DMS79 treated with DMSO at 0.1 percent for 48 hours (cell line): ENCODE results near the gene SH3RF3.

Source experiments
- DNase-seq: peaks from one replicate; lab custom pipeline; 2025; lab: John Stamatoyannopoulos, UW

The SH3RF3 gene

DNA sequence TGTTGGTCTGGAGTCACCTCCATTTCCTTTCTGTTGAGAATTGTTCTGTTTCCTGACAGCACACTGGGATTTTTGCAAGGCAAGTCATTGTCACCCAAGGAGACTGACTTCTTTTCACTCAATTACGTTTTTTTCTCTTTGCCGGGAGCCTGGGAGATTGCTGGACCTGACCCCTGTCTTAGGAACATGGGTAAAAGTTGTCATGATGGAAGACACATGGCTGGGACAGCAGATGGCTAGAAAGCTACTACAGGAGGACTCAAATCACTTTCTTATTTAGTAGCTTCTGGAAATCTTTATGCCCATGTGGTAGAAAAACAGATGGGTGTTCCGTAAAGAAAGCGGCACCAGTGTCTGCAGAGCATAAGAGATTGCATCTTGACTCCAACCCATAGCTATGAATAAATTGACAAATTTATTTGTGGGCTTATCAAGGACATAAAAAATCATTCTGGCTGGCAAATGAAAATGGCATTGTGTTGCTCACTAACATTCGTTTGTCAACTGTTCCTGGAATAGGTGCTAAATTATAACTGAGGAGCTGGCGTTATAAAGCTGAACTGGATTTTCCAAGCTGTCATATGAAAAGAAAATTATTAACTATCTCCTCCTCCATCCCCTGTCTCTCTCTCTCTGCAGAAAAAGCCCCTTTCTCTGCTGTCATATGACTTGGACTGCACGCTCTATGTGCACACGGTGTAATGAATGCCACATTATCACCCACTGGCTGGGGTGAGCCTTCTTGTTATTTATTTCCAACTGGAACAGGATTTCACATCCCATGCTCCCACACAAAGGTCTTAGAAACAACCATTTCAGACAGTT lies 159.8 kb downstream of the SH3RF3 start:
- no peak for DNase-seq

DNA sequence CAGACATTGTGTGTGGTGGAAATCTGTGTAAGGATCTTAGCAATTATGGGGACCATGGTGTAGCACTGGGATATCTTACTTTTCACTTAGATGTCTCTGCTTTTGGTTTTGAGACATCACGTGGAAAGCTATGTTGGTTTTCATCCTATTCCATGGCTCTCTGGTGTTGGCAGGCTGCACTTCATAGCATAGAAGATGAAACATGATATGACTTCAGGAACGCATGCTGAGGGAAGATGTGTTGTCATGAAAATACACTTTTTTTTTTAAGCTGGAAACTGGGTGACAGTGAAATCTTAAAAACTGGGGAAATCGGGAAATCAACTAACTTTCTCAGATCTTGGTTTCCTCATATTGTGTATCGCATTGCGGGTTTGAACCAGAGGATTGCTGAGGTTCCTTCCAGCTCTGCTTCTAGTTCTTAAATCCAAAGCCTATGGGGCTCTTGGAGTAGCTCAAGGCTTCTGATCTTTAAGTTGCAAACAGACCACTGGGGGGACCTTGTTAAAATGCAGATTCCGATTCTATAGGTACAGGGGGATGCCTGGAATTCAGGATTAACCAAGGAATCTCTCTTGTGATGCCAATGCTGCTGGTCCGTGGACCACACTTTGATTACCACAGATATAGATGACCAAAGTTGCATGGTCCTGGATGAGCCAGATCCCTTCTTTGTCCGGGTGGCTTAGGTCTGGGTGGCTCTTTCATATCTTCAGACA lies 160.7 kb downstream of the SH3RF3 start:
- no peak for DNase-seq

DNA sequence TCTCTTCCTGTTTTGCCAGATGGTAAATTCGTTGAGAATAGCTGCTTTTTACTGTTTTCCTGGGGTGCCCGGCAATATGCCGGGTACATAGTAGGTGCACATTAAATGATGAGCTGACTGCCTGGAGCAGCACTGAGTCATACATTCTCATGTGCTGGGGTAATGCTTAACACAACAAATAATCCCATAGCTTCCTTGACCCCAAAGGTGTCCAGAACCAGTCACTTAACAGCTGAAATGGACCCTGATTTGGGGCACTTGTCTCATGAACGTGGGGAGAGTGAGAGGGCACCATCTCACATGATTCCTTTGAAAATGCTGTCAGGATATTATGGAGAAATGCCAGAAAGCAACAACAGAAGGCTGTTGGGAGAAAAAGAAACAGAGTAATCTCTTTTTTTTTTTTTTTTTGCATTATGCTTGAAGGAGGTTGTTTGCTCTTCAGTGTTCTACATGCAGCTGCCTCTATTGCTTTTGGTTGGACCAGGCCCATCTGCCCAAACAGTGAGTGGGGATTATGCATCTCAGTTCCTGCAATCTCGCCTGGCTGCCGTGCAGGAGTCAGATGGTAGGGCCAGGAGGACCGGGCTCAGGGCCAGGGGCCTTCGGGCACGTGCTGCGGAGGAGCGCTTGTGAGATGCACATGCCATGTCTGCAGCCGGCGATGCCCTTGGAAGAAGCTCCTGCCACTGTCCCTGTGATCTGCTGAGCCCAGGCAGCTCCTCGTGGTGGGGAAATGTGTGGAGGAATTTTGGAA lies 162.1 kb downstream of the SH3RF3 start:
- DNase-seq, result peak; percentile 63

DNA sequence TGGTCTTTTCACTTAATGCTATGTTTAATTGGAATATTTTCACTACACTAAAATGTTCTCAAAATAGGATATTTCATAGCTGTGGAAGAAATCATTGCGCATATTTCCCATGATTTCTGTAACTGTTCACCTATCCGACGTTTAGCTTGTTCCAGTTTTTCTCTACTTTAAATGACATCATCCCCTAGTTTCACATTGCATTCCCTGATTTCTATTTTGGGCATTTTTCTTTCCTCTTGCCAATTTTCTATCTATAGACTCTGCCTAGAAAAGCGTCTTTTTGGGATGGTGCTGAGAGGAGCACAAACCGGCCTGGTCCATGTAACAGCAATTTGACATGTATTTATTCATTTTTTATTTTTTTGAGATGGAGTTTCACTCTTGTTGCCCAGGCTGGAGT lies 163.4 kb downstream of the SH3RF3 start:
- no peak for DNase-seq

DNA sequence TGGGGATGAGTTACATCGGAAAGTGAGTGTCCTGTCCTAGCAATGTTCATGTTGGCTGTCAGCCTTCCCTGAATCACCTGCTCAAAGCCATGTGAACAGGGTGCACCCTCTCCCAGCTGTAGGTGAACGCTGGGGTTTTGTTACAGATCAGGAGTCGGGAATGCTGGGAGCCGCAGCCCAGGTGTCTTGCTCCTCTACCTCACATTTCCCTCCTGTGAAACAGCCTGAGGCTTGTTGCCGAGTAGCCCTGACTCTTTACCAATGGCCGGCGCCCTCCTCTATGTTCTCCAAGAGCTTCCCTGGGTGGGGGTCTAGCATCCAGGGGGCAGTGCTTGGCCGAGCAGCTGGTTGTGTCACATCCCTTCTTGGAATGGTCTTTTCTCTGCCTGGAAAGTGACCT lies 164.7 kb downstream of the SH3RF3 start:
- DNase-seq, result no peak

DNA sequence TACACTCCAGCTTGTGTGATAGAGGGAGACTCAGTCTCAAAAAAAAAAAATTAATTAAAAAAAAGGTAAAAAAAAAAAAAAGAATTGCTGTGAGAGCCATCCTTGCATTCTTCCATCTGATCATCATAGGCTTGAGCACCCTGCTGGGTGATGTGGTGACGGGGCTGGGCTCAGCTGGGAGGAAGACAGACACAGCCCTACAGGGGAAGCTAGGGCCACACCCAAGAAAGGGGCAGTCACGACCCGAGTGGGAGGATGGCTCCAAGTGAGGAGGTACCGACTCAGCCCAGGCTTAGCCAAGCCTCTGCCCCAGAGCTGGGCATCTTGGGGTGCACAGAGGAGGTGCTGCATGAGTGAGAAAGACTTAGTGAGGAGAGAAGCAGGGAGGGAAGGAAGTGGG lies 165.5 kb downstream of the SH3RF3 start:
- no peak for DNase-seq

DNA sequence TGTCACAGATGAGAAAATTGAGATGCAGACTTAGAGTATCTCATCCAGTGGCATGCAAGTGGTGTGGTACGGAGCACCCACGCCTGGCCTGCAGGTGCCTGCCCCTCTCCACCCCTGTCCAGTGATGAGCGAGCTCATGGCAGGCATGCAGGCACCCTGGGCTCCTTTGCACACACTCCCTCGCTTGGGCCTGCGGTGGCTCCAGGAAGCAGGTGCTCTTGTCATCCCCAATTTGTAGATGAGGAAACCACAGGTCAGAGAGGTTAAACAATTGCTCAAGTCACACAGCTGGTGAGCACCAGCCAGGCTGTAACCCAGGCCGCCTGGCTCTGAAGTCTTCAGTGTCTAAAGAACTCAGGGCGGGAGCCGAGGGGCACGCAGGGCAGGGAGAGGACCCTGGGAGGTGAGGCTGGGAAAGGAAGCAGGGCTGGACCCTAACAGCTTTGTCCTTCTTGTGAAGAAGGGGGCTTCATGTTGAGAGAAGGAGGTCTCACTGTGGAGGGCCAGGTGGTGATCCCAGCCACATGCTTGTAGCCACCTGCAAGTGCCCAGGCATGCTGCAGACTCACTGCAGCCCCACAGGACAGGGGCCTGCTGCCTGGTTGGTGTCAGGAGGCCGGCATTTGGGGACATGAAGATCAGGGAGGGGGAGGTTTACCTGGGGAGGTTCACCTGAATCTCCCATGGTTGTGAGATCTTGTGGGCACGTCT lies 166.2 kb downstream of the SH3RF3 start:
- no peak for DNase-seq

DNA sequence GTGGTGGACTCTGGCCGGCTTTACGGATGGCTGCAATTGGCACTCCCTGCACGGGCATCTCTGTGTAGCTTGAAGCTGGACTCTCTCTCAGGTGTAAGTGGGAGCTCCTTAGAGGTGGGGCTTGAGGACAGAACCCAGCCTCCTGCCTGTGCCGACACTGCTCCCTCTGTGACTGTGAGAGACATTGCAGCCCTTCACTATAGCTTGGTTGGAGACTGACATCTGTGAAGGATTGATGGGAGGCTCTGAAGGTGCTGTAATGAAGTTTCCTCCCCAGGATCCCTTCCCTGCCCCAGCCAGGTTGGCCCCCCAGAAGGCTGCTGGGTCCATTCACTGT lies 166.7 kb downstream of the SH3RF3 start:
- no peak for DNase-seq

DNA sequence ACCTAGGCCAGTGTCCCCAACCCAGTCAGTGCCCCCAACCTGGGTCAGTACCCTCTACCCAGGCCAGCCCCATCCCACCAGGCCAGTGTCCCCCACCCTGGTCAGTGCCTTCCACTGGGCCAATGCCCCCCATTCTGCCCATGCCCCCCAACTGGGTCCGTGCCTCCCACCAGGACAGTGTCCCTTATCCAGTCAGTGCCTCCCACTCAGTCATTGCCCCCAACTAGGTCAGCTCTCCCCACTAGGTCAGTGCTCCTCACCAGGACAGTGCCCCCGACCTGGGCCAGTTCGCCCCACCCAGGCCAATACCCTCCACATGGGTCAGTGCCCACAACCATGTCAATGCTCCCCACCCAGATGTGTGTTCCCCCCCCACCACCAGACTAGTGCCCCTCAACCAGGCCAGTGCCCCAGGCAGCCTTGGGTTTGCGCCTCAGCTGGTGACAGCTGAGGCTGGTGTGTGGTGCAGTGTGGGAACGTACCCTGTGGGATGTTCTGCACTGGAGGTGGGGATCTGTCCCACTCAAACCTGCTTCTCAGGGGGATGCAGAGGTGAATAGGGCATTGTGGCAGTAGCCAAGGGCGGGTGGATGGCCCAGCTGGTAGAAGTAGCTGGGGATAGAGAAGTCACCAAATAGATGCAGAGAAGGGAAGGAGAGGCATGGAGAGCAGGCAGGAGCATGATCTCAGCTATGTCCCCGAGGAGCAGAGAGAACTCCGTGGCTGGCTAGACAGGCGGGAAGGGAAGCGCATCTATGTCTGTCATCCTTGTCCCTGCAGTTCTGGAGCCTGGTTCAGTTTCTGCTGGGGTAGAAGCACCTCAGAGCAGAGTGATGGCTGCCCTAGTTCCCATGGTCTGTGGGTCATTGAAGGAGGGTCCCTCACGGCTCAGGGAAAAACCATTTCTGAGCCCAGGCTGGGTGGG lies 168.8 kb downstream of the SH3RF3 start:
- no peak for DNase-seq

DNA sequence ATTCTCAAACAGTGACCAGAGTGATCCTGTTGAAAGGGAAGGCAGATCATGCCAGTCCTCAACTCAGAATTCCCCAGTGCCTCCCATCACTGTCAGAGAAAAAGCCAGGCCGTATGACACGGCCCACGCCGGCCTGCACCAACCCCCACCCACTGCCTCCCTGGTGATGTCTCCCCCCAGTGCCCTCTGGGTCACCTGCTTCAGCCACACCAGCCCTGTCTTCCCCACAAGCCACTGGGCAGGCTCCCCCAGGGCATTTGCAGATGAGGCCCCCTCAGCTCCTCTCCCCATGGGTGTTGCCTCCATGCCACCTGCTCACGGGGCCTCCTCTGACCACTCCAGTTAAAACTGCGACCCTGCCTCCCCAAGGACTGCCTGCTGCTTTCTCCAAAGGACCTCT lies 169.8 kb downstream of the SH3RF3 start:
- DNase-seq, result no peak

DNA sequence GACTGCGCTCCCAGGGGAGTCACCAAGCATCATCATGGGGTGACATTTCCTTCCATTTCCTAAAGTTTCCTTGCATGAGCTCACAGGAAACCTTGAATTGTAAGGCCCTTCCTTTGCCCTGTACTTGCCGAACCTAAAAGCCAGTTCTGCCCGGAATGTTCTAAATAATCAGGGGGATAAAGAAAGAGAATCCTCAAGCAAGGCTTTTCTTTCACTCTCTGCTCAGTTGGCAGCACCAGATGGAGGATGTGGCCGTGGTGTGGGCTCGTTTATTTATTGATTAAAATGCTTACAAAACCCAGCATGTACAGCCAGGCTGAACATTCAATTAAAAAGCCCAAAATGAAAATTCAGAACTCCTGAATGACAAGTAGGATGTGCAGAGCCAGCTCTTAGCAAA lies 170.5 kb downstream of the SH3RF3 start:
- DNase-seq, result no peak

DNA sequence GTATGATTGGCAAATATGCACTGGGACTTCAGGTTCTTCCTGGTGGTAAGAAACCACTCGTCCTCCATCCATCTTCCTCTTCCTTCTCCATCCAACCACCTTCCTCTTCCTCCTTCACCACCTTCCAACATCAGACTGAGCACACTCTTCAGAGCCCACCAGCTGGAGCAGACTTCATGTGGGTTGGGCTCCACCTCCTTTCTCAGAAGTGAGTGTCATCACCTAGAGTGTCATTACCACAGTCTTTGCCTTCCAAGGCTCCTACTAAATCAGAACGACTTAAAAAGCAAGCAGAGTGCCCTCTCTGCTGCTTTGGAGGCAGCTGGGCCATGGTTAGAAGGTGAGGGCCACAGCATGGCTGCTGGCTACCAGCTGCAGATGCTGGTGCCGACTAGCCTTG lies 171.6 kb downstream of the SH3RF3 start:
- peak; percentile 12 for DNase-seq

DNA sequence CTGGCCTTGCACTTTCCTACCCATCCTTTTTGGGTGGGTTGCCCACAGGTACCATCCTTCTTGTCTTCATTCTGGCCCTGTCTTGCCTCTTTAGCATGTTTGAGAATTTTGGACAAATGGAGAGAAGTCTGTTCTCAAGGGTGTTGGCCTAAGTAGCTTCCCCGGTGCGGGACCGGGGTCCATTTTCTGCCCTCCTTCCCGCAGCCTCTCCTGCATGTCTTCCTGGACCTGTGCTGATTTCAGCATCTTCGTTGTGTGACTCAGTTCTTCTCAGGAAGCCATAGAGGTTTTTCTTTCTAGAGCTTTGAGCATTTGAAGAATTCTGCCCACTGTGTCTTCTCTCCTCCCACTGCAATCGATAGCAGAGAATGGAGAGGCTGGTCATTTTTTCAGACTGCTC lies 172.7 kb downstream of the SH3RF3 start:
- no peak for DNase-seq

DNA sequence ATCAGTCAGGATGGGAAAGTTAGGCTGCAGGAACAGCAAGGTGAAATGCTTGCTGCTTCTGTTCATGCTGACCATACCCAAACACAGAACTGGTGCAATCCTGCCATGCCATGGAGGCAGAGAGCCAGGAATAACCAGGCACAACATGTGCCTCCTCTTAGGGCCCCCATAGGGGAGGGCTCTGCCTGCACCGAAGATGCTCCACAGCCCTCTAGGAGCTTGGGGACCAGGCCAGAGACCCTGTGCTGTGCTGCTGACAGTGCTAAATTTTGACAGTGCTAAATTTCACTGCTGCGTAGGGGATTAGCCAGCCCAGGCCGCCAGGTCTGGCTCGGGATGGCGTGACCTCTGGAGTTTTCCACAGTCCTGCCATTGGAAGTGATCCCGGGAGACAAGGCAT lies 173.3 kb downstream of the SH3RF3 start:
- DNase-seq, result no peak

DNA sequence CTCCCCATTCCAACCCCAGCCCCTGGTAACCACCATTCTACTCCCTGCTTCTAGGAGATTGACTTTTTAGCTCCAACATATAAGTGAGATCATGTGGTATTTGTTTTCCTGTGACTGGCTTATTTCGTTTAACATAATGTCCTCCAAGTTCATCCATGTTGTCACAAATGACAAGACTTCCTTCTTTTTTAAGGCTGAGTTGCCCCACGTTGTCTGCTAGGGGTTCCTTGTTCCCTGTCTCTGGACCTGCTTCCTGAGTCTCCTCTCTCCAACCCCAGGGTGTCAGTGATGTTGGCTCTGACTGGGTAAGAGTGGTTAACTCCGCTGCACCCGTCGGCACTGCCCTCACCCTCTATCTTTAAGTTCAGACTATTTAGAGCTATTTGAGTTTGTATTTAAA lies 175.2 kb downstream of the SH3RF3 start:
- no peak for DNase-seq

DNA sequence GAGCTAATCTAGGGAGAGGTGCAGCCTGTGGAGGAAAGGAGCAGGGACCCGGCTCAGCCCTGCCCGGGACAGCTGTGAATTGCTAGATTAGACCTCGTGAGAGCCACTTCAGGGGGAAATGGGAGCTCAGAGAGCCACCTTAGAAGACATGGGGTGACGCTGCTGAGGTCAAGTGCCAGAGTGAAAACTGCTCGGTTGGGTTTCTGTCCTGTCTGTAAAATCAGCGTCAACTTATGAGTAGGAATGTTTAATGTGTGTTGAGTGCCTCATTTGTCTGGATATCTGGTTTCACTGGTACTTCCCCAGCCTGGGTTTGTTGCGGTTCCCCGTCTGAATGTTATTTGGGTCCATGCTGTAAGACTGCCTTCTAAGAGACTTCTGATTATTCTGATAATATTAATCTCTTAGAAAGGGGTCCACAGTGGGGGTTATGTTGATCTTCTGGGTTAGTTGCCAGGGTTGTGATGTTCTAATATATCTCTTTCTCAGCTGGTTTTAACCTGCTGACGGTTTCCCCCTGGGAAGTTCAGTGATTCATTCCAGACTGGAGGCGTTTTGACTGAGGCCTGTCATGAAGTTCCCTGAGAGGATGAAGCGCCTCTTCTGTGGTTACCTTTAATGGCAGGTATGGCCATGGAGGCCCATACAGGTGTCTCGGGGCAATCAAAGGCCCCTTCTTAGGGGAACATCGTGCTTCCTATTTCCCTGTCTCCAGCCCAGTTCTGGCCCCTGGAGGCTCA lies 175.9 kb downstream of the SH3RF3 start:
- peak; percentile 71 for DNase-seq

DNA sequence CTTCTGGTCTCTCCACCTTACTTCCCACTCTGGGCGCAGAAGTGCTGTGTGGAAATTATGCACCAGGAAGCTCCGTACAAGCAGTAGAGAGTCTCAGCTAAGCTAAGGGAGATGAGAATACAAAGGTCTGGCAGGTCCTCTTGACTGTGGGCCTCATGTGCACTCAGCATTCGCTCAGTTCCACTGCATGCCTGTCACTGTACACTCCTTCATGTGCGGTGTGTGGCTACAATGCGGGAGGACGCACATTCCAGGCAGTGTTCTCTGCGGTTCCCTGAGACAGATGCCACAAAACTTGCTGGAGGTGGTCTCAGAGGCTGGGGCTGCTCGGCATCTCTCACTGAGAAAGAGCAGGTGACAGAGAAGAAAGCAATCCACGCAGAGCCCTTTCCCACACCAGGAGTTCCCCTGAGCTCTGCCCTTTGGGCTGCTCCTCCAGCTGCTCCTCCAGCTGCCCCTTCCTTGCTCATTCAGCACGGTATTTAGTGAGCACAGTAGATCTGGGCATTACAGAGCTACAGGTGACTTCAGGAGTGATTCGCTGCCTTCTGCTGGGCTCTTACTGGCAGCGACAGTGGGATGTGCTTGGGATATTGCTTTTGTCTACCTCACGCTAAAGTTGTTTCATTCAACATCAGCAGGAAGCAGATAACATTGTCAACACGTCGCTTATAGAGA lies 176.6 kb downstream of the SH3RF3 start:
- DNase-seq, result no peak

DNA sequence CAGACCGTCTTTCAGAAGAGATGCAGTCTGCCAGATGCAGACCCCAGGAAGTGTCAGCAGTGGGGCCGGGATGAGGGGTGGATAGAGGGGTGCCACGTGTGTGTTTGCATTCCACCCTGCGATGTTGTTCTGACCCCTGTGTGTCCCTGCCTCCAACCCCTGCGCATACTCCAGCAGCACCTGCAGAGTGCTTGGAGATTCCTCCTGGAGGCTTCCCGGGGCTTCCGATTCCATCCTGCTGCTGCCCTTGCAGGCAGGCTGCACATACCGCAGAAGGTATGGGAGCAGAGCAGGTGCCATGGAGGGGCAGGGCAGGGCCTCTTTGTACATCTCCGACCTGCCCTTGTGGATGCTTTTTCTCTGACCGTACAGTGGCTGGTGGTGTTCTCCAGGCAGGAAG lies 177.2 kb downstream of the SH3RF3 start:
- DNase-seq, result no peak

DNA sequence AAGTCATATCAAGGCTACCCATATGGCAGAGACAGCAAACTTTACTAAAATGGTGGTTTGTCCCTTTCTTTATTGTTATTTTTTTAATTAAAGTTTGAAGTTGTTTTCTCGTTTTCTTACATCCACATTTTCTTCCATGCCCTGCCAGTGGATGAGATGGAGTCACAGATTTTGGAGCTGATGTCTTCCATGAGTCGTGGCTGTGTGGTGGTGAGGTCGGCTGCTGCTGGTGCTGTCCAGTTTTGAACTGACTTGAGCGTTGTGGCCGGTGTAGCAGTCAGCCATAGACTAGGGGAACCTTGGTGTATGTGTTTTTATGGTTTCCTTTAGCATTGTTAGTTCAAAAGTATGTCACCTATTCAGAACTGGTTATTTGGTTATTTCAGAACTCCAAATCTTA lies 182.8 kb downstream of the SH3RF3 start:
- no peak for DNase-seq

DNA sequence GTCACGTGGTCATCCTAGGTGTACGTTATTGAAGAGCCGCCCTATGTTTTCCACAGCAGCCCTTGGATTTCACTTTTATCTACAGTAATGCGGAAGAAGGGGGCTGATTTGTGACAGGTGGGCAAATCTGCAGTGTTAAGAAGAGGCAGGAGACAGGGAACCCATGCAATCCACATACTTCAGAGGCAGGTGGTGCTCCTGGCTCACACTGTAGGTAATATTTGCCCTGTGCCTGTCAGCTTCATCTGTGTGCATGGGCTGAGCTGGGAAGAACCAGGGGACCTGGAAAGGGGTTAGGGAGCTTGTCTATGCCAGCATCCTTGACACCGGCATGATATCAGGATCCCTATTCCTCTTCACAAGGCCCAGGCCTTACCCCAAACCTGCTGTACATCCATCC lies 183.9 kb downstream of the SH3RF3 start:
- DNase-seq, result no peak
